ENCODE data around the gene CXCR5.

GRCh38 chr11:118915396-118915795 lies 31.7 kb downstream of the CXCR5 start:
- TF ChIP-seq IKZF3 (tag by site-specific recombination; IDR thresholded peaks at IDR 0.05) (no peak), EGR2 (tag by site-specific recombination; IDR thresholded peaks at IDR 0.05; ENCODE audit: low read depth) (no peak), ZNF2 (tag by site-specific recombination; IDR thresholded peaks at IDR 0.05) (no peak), CTCF (tag by site-specific recombination; IDR thresholded peaks at IDR 0.05) (no peak), ZNF169 (tag by site-specific recombination; IDR thresholded peaks at IDR 0.05) (no peak), ZNF626 (tag by site-specific recombination; IDR thresholded peaks at IDR 0.05) (no peak), KLF1 (tag by site-specific recombination; IDR thresholded peaks at IDR 0.05) (no peak), KLF10 (tag by site-specific recombination; IDR thresholded peaks at IDR 0.05) (no peak), ZNF274 (IDR thresholded peaks at IDR 0.05; ENCODE audit: low read length) (no peak), ZNF274 (tag by site-specific recombination; IDR thresholded peaks at IDR 0.05; ENCODE audit: borderline replicate concordance) (no peak), ZNF221 (tag by site-specific recombination; IDR thresholded peaks at IDR 0.05; ENCODE audit: borderline replicate concordance) (no peak), GLI2 (tag by site-specific recombination; IDR thresholded peaks at IDR 0.05; ENCODE audit: borderline replicate concordance, low read depth) (no peak), ZNF23 (tag by site-specific recombination; IDR thresholded peaks at IDR 0.05; ENCODE audit: borderline replicate concordance) (no peak), ZNF530 (tag by site-specific recombination; IDR thresholded peaks at IDR 0.05; ENCODE audit: low read depth) (no peak), ZNF266 (tag by site-specific recombination; IDR thresholded peaks at IDR 0.05; ENCODE audit: low read depth) (no peak)
